WTC11 (cell line): ENCODE results near the gene TMEM266. TPM values are rescaled to one million over a fixed set of nuclear protein-coding genes. Genes with fewer than 3 reads are reported as not detected.

Source experiments
- ATAC-seq: fragments of 200-7000 bp; cut with Tn5 transposase; 2 replicates; pipeline ENCODE4 v1.10.0; 2021; ENCODE audit warnings: mild to moderate bottlenecking, moderate library complexity
- CTCF ChIA-PET: fragments of 300-600 bp; sonication (Branson Sonifier 250); formaldehyde crosslinking; loops from one replicate; lab custom pipeline; 2021; ENCODE audit warnings: antibody characterized with exemption; lab: Charles Lee
- POLR2A ChIA-PET: fragments of 350-600 bp; sonication (Branson Sonifier 250); formaldehyde crosslinking; loops from one replicate; lab custom pipeline; 2021; ENCODE audit warnings: antibody characterized with exemption; lab: Charles Lee
- DNase-seq: peaks from one replicate; pipeline ENCODE4 v3.0.0; 2021; ENCODE audit warnings: low spot score
- H3K27ac Mint-ChIP-seq: 2 replicates; pipeline ENCODE4 v1.8.0; 2021; ENCODE audit warnings: mixed read lengths
- H3K27me3 Mint-ChIP-seq: 2 replicates; pipeline ENCODE4 v1.8.0; 2021; ENCODE audit warnings: low read depth, mild to moderate bottlenecking, moderate library complexity, mixed read lengths
- H3K36me3 Mint-ChIP-seq: 2 replicates; pipeline ENCODE4 v1.8.0; 2021; ENCODE audit warnings: mixed read lengths
- H3K4me1 Mint-ChIP-seq: 2 replicates; pipeline ENCODE4 v1.8.0; 2022; ENCODE audit warnings: mixed read lengths
- H3K4me3 Mint-ChIP-seq: 2 replicates; pipeline ENCODE4 v1.8.0; 2021; ENCODE audit warnings: mild to moderate bottlenecking, moderate library complexity, mixed read lengths
- H3K9me3 Mint-ChIP-seq: 2 replicates; pipeline ENCODE4 v1.8.0; 2021; ENCODE audit warnings: mixed read lengths
- AFF4 ChIP-seq: sonication (generic); formaldehyde crosslinking; IDR thresholded peaks from 2 replicates; pipeline ENCODE4 v1.8.1; 2023; ENCODE audit warnings: mild to moderate bottlenecking, missing genetic modification reagents, borderline replicate concordance
- CBFB ChIP-seq: sonication (generic); formaldehyde crosslinking; IDR thresholded peaks from 2 replicates; pipeline ENCODE4 v1.8.1; 2022; ENCODE audit warnings: mild to moderate bottlenecking, low read depth, missing genetic modification reagents
- CDX4 ChIP-seq: fragments of 250-450 bp; sonication (Bioruptor Pico); IDR thresholded peaks from 2 replicates; pipeline ENCODE4 v1.9.0; 2021; ENCODE audit warnings: moderate library complexity, mild to moderate bottlenecking, inconsistent platforms, borderline replicate concordance
- EMX1 ChIP-seq: fragments of 250-450 bp; sonication (Bioruptor Pico); IDR thresholded peaks from 2 replicates; pipeline ENCODE4 v1.8.0; 2021; ENCODE audit warnings: mild to moderate bottlenecking
- ETV6 ChIP-seq: sonication (generic); formaldehyde crosslinking; IDR thresholded peaks from 2 replicates; pipeline ENCODE4 v1.8.1; 2022; ENCODE audit warnings: mild to moderate bottlenecking, missing genetic modification reagents
- FOXJ3 ChIP-seq: sonication (generic); formaldehyde crosslinking; IDR thresholded peaks from 2 replicates; pipeline ENCODE4 v1.9.0; 2021; ENCODE audit warnings: missing genetic modification reagents, mild to moderate bottlenecking, borderline replicate concordance
- FOXK1 ChIP-seq: sonication (generic); formaldehyde crosslinking; IDR thresholded peaks from 2 replicates; pipeline ENCODE4 v1.8.0; 2022; ENCODE audit warnings: mild to moderate bottlenecking, moderate library complexity, missing genetic modification reagents
- GABPB1 ChIP-seq: sonication (generic); formaldehyde crosslinking; IDR thresholded peaks from 2 replicates; pipeline ENCODE4 v1.8.1; 2023; ENCODE audit warnings: mild to moderate bottlenecking, missing genetic modification reagents
- GRHL2 ChIP-seq: fragments of 250-450 bp; sonication (Bioruptor Pico); IDR thresholded peaks from 2 replicates; pipeline ENCODE4 v1.8.0; 2022; ENCODE audit warnings: mild to moderate bottlenecking, moderate library complexity; ENCODE audit not compliant: insufficient replicate concordance, severe bottlenecking
- GTF2I ChIP-seq: fragments of 250-450 bp; sonication (Bioruptor Pico); conservative IDR thresholded peaks from 2 replicates; pipeline ENCODE4 v1.4.0; 2021; ENCODE audit warnings: mild to moderate bottlenecking
- JAZF1 ChIP-seq: fragments of 250-450 bp; sonication (Bioruptor Pico); IDR thresholded peaks from 2 replicates; pipeline ENCODE4 v1.9.0; 2021; ENCODE audit warnings: moderate library complexity, mild to moderate bottlenecking, inconsistent platforms
- JUN ChIP-seq: sonication (generic); formaldehyde crosslinking; IDR thresholded peaks from 2 replicates; pipeline ENCODE4 v1.8.0; 2023; ENCODE audit warnings: mild to moderate bottlenecking, missing genetic modification reagents
- KAT7 ChIP-seq: sonication (generic); formaldehyde crosslinking; IDR thresholded peaks from 2 replicates; pipeline ENCODE4 v1.8.1; 2023; ENCODE audit warnings: missing genetic modification reagents, mild to moderate bottlenecking, borderline replicate concordance
- MAX ChIP-seq: sonication (generic); formaldehyde crosslinking; IDR thresholded peaks from 2 replicates; pipeline ENCODE4 v1.8.0; 2022; ENCODE audit warnings: mild to moderate bottlenecking, missing genetic modification reagents
- NFE2L1 ChIP-seq: sonication (generic); formaldehyde crosslinking; IDR thresholded peaks from 2 replicates; pipeline ENCODE4 v1.8.1; 2023; ENCODE audit warnings: missing genetic modification reagents
- ZNF219 ChIP-seq: sonication (generic); formaldehyde crosslinking; IDR thresholded peaks from 2 replicates; pipeline ENCODE4 v1.8.0; 2023; ENCODE audit warnings: missing genetic modification reagents, mild to moderate bottlenecking, borderline replicate concordance
- ZNF396 ChIP-seq: fragments of 250-450 bp; sonication (Bioruptor Pico); IDR thresholded peaks from 2 replicates; pipeline ENCODE4 v1.8.0; 2021; ENCODE audit warnings: mild to moderate bottlenecking, moderate library complexity, borderline replicate concordance
- ZNF416 ChIP-seq: fragments of 250-450 bp; sonication (Bioruptor Pico); IDR thresholded peaks from 2 replicates; pipeline ENCODE4 v1.9.0; 2021; ENCODE audit warnings: mild to moderate bottlenecking, inconsistent platforms
- ZNF423 ChIP-seq: fragments of 250-450 bp; sonication (Bioruptor Pico); IDR thresholded peaks from 2 replicates; pipeline ENCODE4 v2.1.2; 2022; ENCODE audit warnings: mild to moderate bottlenecking, moderate library complexity
- ZNF671 ChIP-seq: fragments of 250-450 bp; sonication (Bioruptor Pico); IDR thresholded peaks from 2 replicates; pipeline ENCODE4 v1.8.0; 2021; ENCODE audit warnings: mild to moderate bottlenecking
- total RNA-seq: library from RNA; stranded (reverse); gene quantifications from 3 replicates; pipeline ENCODE4 v1.2.3, GENCODE V29; 2021
- TF ChIP-seq, protein P1 (sequence below): fragments of 250-450 bp; sonication (Bioruptor Pico); IDR thresholded peaks from 2 replicates; pipeline ENCODE4 v1.9.0; 2021; ENCODE audit warnings: mild to moderate bottlenecking
- TF ChIP-seq, protein P2 (sequence below): sonication (generic); formaldehyde crosslinking; IDR thresholded peaks from 2 replicates; pipeline ENCODE4 v1.8.0; 2022; ENCODE audit warnings: mild to moderate bottlenecking, missing genetic modification reagents
- TF ChIP-seq, protein P3 (sequence below): sonication (generic); formaldehyde crosslinking; IDR thresholded peaks from 2 replicates; pipeline ENCODE4 v1.8.1; 2023; ENCODE audit warnings: mild to moderate bottlenecking, missing genetic modification reagents
- TF ChIP-seq, protein P4 (sequence below): sonication (generic); formaldehyde crosslinking; IDR thresholded peaks from 2 replicates; pipeline ENCODE4 v1.8.0; 2023; ENCODE audit warnings: missing genetic modification reagents

TMEM266 gene
- total RNA-seq, 1 experiment from 2014 or later = 8.6 TPM

GRCh38 chr15:76153241-76154197 is 93.7 kb downstream of the TMEM266 start:
- no peaks in the 10 kb centered on the region for H3K9me3 Mint-ChIP-seq

DNA sequence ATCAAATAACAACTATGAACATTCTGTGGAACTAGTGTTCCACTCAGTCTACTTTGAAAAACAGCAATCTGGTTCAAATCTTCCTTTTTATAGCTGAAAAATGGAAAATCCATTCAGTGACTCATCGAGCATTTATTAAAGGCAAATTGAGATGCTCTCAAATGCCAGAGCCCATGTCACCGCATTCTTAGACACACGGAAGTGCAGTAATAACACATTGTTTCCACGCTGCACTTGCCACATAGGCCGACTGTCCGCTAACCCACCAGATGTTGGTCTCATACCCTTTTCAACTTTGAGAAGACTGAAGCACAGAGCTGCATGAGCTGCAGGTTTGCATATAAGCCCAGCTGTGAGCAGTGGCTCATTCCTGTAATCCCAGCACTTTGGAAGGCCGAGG is 95.9 kb downstream of the TMEM266 start:
- peaks cover 31% of the 10 kb centered on the region for H3K4me1 Mint-ChIP-seq
- H3K36me3 Mint-ChIP-seq = no peaks in the 10 kb centered on the region
- DNase-seq (no peak), ATAC-seq (no peak)
- ChIA-PET POLR2A (interaction anchor here (0.6 kb wide), 1 partner anchor 19 kb away, joined by 3 read pairs; no protein-coding TSS in a partner anchor), CTCF (interaction anchor here (0.6 to 2.8 kb wide), 3 partner anchors 8 to 96 kb away, joined by 3 to 6 read pairs (median 6); partner anchors contain the start of gene TMEM266)
- H3K9me3 Mint-ChIP-seq = no peaks in the 10 kb centered on the region
- H3K27ac Mint-ChIP-seq = no peak overlapping the region
- no peaks in the 10 kb centered on the region for H3K27me3 Mint-ChIP-seq
- no peak overlapping the region for H3K4me3 Mint-ChIP-seq
- TF ChIP-seq GRHL2 (CRISPR knock-in tag) (no peak), FOXJ3 (no peak), FOXK1 (CRISPR knock-in tag) (no peak), CDX4 (CRISPR knock-in tag) (no peak), GABPB1 (CRISPR knock-in tag) (no peak), ZNF416 (no peak), JUN (CRISPR knock-in tag) (no peak), ZNF671 (CRISPR knock-in tag) (no peak), KAT7 (CRISPR knock-in tag) (no peak)
- TF ChIP-seq, protein P1, sequence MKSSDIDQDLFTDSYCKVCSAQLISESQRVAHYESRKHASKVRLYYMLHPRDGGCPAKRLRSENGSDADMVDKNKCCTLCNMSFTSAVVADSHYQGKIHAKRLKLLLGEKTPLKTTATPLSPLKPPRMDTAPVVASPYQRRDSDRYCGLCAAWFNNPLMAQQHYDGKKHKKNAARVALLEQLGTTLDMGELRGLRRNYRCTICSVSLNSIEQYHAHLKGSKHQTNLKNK (CRISPR knock-in tag) = no peak
- TF ChIP-seq, protein P2, sequence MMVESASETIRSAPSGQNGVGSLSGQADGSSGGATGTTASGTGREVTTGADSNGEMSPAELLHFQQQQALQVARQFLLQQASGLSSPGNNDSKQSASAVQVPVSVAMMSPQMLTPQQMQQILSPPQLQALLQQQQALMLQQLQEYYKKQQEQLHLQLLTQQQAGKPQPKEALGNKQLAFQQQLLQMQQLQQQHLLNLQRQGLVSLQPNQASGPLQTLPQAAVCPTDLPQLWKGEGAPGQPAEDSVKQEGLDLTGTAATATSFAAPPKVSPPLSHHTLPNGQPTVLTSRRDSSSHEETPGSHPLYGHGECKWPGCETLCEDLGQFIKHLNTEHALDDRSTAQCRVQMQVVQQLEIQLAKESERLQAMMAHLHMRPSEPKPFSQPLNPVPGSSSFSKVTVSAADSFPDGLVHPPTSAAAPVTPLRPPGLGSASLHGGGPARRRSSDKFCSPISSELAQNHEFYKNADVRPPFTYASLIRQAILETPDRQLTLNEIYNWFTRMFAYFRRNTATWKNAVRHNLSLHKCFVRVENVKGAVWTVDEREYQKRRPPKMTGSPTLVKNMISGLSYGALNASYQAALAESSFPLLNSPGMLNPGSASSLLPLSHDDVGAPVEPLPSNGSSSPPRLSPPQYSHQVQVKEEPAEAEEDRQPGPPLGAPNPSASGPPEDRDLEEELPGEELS (CRISPR knock-in tag) = no peak

More at GRCh38 chr15:76153241-76154197, 93.7 kb downstream of the TMEM266 start:
- H3K27me3 Mint-ChIP-seq = no peaks in the 10 kb centered on the region
- ChIA-PET CTCF (interaction anchor here (1.1 to 3.5 kb wide), 2 partner anchors 14 to 225 kb away, joined by 6 to 19 read pairs; no protein-coding TSS in a partner anchor), POLR2A (no interaction called here)
- no peak for DNase-seq
- no peak overlapping the region for H3K4me3 Mint-ChIP-seq
- TF ChIP-seq EMX1 = no peak
- TF ChIP-seq MAX = no peak
- no peak for TF ChIP-seq ETV6 (CRISPR knock-in tag)
- no peak for TF ChIP-seq ZNF396
- TF ChIP-seq AFF4 = no peak
- TF ChIP-seq ZNF219 (CRISPR knock-in tag) = no peak
- no peak for TF ChIP-seq NFE2L1
- TF ChIP-seq, protein P3, sequence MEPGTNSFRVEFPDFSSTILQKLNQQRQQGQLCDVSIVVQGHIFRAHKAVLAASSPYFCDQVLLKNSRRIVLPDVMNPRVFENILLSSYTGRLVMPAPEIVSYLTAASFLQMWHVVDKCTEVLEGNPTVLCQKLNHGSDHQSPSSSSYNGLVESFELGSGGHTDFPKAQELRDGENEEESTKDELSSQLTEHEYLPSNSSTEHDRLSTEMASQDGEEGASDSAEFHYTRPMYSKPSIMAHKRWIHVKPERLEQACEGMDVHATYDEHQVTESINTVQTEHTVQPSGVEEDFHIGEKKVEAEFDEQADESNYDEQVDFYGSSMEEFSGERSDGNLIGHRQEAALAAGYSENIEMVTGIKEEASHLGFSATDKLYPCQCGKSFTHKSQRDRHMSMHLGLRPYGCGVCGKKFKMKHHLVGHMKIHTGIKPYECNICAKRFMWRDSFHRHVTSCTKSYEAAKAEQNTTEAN = no peak
- no peak for TF ChIP-seq KAT7 (CRISPR knock-in tag)
- TF ChIP-seq JAZF1 (CRISPR knock-in tag) = no peak
- no peak for TF ChIP-seq GTF2I
- TF ChIP-seq FOXJ3 = no peak
- no peak for TF ChIP-seq ZNF416
- TF ChIP-seq ZNF423 (CRISPR knock-in tag) = no peak
- TF ChIP-seq CBFB = no peak
- TF ChIP-seq, protein P4, sequence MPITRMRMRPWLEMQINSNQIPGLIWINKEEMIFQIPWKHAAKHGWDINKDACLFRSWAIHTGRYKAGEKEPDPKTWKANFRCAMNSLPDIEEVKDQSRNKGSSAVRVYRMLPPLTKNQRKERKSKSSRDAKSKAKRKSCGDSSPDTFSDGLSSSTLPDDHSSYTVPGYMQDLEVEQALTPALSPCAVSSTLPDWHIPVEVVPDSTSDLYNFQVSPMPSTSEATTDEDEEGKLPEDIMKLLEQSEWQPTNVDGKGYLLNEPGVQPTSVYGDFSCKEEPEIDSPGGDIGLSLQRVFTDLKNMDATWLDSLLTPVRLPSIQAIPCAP (CRISPR knock-in tag) = no peak
- H3K36me3 Mint-ChIP-seq = no peaks in the 10 kb centered on the region
- H3K27ac Mint-ChIP-seq = no peak overlapping the region
- no peak for ATAC-seq
- H3K4me1 Mint-ChIP-seq = peaks cover 36% of the 10 kb centered on the region
